ENCODE data around the gene AFF3.
"Not testable (repeated sequence)": the region's sequence is repeated elsewhere in the genome, so short reads cannot be mapped to it uniquely, and the experiment has no call there.

The AFF3 gene

DNA sequence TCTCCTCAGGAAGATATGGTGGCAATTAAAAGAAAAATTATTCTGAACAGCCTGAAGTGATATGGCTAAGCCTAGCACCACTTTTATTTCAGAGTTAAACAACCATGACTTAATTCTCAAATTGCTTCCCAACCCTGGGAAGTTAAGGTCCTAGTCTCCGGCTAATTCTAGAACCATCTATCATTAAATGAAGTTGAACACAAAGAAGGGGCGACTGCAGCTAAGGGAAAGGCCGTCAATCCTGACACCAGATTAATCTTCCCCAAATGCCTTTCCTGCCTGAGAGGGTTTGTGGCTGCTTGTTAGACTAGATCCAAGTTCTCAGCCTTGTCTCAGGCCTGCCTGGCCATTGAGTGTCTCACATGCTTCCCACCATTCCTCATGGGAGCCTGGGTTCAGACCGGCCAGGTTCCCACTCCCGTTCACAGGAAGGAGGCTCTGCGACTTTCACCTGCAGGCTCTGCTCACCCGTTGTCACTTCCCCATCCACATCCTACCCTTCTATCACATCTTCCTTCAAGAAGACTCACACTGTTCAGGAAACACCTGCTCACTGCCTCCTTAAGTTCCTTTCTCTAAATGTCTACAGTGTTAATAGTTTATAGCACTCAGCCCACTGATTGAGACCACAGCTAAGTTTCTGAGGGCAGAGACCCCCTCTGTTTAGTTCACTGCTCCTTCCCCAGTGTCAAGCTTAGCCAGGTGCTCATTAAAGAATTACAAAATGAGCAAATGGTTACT is 369.6 kb downstream of the AFF3 start:
- DNase-seq = no peak

DNA sequence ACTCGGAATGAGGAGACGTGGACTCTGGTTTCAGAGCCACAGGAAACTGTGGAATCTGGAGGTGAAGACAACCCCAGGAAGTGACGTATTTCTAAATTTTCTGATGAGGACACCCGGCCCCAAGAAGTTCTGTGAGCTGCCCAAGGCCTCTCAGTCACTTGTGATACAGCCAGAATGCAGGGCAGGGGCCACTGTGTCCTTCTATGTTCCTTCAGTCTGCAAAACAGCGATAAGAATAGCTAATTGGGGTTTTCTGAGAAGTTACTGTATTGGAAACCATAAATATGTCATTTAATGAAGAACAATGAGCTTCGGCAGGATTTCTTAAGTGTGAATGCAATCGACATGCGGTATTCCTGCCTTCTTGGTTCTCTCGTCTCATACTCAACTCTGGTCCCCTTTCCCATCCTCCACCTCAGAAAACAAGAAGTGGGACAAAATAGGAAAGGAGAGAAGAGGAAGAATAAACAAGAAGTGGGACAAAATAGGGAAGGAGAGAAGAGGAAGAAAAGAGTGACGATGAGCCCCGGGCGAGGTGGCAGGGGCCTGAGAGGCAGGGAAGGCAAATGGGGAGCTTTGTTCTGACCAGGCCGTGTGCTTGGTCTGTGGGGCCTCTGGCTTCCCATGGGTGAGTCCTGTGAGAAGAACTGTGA is 370.6 kb downstream of the AFF3 start:
- DNase-seq = peak in 14 of 58 donors; percentile 2 to 27 (median 12)

GRCh38 chr2:99770876-99771275 is 371.5 kb downstream of the AFF3 start:
- DNase-seq = no peak

DNA sequence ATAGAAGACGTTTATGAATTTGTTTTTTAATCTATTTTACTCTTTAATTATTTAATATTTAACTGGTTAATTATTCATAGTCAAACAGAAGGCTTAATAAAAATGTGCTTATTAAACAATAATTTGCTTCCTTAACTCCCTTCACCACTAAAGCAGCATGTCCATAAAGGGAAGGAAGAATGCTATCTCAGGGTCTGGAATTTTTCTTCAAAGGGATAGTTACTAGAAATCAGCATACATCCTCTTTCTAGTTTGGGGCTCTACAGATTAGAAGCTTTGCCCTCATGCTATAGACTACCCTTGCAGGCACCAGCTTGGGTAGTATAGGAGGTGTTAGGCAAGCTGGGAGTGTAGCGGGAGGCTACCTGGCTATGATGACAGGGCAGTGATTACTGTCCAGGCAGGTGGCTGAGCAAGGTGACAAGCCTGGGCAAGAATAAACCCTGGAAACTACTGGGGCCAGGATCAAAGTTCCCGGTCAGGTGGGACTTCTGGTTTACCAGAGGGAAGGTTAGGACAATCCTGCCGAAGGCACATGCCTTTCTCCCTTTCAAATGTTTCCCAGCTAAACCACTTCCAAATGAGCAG is 376.6 kb downstream of the AFF3 start:
- no peak for DNase-seq

DNA sequence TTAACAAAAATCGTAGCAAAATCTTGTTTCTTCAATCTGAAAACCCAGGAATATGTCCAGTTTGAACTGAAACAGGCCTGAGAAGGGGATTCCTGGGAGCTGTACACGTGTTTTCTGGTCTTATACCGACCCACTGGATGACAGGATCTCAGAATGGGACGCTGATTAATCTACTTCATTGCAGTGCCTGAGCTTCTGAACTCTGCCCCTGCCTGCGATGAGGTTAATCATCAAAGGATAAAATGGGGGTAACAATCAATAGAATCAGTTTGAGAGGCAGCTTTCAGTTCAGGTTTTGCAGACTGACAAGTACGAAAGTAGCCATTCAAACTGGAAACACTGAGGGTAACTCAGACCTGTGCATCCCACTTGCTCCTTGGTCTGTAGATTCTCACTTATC is 378.6 kb downstream of the AFF3 start:
- DNase-seq = no peak

DNA sequence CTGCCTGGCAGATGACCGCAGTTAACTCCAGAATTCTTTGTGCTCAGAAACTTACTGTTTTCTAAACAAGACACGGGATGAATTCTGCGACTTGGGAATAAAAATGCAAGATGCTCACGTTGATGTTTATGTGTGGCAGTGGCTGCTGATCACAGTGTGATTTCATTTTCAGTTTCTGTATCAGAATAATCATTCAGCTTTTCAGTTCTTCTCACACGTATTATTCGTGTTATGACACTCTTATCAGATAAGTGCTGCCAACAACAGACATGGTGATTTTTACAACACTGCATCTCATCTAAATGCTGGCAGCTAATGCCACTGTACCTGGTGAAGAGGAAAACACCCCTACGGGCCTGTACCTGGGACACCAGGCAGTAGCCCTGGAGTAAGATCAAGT is 379.7 kb downstream of the AFF3 start:
- DNase-seq = no peak

DNA sequence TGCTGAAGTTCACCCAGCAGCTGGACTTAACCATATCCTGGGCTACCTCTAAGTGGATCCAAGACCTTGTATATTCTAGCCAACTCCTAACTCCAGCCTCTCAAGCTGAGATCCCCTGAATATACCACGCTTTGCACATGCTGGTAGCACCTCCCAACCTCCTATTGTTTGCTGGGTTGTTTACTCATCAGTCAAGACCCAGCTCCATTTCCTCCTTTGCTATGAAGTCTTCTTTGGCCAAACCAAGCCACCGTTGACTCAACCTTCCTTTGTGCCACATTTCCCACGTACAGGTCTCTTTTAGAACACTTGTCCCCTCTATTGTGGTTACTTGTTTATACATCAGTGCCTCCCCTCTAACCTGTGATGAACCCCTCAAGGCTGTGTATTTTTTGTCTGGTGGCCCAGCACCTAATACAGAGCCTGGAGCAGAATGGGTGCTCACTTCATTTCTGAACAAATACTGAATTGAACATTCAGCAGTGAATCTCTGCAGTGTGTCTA is 384.7 kb downstream of the AFF3 start:
- no peak for DNase-seq

DNA sequence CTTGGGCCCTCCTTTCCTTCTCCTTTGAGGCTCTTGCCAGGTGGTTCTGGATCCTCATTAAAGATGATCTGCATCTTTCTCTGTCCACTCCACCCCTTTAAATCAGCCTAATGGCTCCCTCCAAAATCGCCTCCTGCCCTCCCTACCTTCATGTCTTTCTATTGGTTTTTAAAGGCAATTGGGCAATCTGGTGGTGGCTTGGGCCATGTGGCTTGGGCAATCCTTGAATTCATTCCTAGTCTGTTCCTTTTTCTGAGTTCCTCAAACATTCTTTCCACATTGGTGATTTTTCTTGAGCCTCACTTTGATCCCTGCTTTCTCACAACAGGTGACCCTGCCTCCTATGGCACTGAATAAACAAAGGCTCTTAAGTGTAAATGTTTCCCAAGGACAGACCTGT is 386.3 kb downstream of the AFF3 start:
- DNase-seq = no peak

DNA sequence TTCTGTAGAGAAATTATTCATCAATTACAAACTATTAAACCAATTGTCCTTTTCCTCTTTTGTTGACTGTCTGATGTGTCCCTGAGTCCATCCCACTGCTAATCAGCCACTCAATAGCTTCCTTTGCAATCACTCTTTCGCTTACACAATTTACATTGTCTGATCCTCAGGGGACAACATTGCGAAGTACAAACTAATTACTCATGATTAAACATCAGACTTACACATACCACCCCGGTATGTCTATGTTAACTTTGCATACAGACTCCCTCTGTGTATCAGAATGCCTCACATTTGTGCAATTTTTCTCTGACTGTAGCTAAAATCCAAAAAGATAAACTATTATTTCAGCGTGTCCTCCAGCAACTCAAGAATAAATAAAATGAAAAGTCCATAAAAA is 388.2 kb downstream of the AFF3 start:
- no peak for DNase-seq

DNA sequence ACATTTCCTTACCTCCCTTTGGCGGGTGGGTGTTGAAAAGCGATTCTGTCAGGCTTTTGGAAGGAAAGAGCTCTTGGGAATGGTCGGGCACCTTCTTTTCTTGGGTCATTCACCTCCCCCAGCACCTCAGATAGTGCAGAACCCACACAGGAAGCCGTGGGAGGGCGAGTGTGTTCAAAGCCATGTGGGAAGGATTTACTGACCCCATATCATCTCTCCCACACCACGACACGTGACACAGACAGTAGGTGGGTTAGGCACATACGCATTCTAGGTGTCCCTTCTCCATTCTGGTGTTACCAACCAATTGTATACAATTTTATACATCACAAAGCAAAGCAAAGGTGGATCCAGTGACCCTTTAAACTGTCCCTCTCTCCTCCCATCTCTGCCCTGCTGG is 388.9 kb downstream of the AFF3 start:
- DNase-seq = no peak

GRCh38 chr2:99748344-99748743 is 394.0 kb downstream of the AFF3 start:
- DNase-seq = no peak

- DNase-seq = no peak
Measured at GRCh38 chr2:99747842-99748241, 394.5 kb downstream of the AFF3 start.

GRCh38 chr2:99743146-99743545 is 399.2 kb downstream of the AFF3 start:
- peak in 5 of 58 donors; percentile 5 to 29 (median 9) for DNase-seq

DNA sequence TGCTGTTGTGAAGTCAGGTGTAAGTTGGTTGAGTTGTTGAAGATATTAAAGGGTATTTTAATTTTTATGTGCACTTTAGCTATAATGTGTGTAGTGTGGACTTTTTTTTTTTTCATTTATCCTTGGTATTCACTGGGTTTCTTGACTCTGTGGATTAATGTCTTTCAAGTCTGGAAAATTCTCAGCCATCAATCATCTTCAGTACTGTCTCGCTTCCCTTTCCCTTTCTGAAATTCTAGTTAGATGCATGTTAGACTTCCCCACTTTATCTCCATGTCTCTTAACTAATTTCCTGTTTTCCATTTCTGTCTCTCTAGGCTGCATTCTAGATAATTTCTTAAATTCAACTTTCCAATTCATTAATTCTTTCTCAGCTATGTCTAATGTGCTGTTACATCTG is 404.9 kb downstream of the AFF3 start:
- DNase-seq = no peak

- no peak for DNase-seq
Measured at GRCh38 chr2:99735753-99736152, 406.6 kb downstream of the AFF3 start.

DNA sequence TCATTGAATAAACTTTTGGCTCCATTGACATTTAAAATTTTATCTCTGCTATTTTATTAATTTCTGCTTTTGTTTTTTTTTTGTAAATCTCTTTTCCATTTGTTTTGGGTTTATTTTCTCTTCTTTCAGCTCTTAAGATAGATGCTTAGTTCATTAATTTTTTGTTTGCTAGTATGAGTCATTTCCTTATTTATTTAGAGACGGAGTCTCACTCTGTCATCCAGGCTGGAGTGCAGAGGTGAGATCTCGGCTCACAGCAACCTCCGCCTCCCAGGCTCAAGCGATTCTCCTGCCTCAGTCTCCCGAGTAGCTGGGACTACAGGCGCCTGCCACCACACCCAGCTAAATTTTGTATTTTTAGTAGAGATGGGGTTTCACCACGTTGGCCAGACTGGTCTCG is 407.1 kb downstream of the AFF3 start:
- DNase-seq = not testable (repeated sequence)

GRCh38 chr2:99734236-99734635 is 408.2 kb downstream of the AFF3 start:
- no peak for DNase-seq

- DNase-seq = no peak
Measured at GRCh38 chr2:99729104-99730025, 413.0 kb downstream of the AFF3 start.

GRCh38 chr2:99728166-99728565 is 414.2 kb downstream of the AFF3 start:
- DNase-seq = no peak

DNA sequence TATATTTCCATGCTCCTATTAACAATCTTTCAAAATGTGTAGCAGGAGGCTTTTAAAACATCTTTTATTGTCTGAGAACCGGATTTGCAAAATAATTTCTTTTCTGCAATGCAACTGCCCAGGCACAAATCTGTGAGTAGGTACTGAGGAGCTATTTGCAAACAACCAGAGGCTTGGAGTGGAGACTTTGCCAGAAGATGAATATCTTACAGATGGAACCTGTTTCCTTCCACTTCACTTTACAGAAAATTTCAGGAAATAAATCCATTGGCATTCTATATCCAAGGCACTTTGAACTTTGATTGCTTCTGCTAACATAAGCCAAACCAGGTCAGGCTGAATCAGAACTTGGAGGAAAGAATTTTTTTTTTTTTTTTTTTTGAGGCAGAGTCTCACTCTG is 415.2 kb downstream of the AFF3 start:
- DNase-seq = no peak

DNA sequence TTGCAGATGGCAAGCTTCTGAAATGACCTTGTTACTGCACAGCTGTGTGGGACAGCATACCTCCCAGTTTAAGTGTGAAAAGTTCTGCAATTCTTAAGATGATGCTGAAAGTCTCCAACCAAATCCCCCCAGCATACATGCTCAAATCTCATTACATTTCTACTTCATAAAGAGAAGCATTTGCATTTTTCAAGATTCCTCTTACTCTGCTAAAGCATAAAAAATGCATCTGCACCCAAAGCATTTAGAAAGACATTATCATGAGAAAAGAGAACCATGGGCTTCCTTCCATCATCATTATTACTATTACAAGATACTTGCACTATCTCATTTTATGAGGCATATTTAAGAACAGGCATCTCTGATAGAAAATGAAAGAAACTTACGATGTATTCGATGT is 415.7 kb downstream of the AFF3 start:
- DNase-seq = no peak

DNA sequence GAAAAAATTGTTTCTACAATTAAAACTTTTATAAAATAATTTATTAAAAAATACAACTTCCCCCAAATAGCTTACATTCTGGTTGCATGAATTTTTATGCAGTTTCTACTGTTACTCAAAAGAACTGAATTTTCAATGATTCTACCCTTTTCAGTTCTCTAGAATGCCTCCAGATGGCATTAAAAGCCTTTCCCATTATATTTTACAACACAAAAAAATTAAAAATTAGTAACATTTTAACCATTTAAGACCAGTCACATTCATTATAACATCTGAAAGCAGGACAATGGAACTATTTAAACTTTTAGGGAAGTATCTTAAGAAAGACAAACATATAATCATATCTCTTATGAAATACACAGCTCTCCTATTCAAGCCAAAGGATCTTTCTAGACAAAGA is 416.6 kb downstream of the AFF3 start:
- no peak for DNase-seq

All from anterior cingulate cortex (tissue), 58 donors.